H4 (cell line): ENCODE measurements around the gene LMO3. TPM values are rescaled to one million over a fixed set of nuclear protein-coding genes. Genes with fewer than 3 reads are reported as not detected.

Source experiments
- DNase-seq: peaks from one replicate; pipeline ENCODE4 v3.0.0-alpha.2; 2015; ENCODE audit warnings: low spot score
- total RNA-seq: library from RNA; depleted of rRNA; stranded (reverse); fragments of >200 nt; shearing (Covaris generic); gene quantifications from 2 replicates; pipeline ENCODE4 v1.2.3, GENCODE V29; 2014

The LMO3 gene
- total RNA-seq, 1 experiment from 2014 or later = 0.27 TPM

DNA sequence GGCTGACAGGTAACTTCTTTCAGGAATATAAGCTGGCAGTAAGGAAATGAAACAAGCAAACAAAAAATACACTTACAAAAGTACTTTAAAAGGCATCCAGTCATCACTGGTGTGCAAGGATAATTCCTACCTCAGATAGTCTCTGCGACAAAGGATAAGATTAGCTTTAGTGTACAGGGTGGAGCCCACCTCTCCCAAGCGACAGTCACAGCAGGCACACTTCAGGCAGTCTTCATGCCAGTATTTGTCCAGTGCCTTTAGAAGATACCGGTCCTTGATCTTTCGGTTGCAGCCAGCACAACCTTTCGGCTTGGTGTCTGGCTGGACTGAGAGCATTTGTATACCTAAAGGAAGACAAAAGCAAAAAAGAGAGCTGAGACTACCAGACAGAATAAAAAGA is 5.4 kb downstream of the LMO3 start:
- no peak for DNase-seq

DNA sequence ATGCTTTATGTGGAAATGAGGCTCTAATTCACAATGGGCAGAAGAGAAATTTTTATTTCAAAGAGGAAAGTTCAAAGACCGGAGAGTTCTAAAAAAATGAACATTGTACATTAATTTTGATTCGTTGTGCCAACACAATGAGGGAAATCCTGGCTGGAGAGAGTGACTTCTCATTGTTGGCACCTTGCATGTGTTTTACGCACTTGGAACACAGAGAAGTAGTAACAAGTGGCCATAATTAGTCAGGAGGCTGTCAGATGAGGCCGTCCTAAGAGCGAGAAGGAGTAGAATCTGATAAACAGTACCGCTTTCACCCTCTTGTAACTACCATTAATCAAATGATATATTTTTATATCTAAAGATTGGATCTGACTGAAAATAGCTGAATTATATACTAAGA is 6.9 kb downstream of the LMO3 start:
- no peak for DNase-seq

DNA sequence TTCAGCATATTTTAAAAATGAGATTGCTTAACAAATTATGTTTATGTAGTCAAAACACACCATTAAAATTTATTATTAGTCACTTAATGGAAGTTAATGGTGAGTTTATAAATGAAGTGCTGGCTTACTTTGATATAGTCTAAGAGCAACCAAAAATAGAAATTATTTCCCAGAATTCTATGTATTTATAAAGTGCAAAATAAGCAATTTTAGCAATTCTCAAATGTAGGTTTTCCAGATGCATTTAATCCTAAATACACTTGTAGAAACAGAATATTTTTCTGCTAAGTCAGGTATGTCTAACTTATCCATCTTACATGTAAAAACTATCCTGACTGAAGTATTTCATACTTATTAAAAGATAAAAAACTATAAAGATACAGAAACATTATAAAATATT is 11.2 kb downstream of the LMO3 start:
- no peak for DNase-seq

DNA sequence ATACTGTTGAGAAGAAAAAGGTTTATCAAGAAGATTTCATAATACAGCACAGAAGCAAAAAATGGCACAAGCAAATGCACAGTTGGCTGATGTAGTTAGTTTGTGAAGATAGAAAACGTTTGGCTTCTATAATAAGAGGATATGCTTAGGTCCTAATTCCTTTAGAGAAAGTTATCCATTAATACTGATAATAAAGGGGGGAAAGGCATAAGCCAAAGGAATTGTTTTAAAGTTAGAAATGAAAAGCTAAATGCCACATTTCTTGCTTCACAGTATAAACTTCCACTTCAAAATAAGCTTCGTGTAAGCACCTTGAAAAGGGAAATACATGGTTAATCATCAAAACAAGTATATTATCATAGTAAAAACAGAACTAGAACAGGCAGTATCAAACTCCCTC is 12.4 kb downstream of the LMO3 start:
- DNase-seq = no peak

DNA sequence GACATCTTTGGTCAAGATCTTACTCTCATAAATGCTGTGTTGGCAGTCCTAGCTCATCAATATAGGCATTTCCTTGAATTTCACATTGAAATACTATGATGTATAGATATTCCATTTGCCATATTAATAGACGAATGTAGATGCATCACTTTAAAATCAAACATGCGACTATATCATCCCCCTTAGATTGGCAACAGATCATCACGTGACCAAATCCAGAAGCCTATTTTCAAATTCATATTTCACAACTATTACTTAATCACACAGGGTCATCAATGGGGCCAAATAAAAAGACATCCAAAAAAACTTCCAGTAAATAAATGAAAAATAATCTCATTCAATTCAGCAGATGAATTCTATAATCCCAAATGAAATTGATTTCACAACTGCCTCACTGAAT is 15.3 kb downstream of the LMO3 start:
- DNase-seq = no peak

DNA sequence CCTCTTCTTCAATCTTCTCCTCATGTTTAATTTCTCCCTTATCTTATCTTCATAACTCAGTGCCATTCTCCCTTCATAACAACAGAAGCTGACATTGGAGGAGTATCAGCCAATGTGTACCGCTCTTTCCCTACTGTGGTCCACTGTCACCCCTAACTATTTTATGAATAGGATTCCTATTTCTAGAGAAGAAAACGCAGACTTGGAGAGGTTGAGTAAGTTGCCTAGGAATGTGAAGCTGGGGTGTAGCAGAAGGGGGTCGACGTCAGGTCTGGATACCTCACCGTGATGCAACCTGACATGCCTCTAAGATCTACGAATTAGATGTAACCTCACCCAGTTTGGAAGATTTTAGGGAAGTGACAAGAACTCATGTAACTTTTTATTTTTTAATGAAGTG is 17.1 kb downstream of the LMO3 start:
- DNase-seq = no peak

DNA sequence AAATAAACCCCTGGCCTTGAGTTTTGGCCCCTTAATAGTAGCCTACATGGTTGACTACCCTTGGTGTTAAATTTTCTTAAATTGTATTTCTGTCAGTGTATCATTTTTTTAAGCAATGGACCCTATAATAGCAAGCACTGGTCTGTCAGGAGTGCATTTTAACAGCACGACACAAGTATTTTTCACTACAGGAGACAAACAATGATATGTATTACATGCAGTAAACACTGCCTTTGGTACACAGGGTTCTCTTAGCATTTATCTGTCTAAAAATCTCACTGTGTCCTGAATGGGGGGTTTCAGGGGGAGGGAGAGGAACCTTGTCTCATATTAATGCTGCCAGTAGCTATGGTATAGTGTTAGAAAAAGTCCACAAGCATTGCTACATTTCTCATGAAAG is 18.4 kb downstream of the LMO3 start:
- DNase-seq = no peak

DNA sequence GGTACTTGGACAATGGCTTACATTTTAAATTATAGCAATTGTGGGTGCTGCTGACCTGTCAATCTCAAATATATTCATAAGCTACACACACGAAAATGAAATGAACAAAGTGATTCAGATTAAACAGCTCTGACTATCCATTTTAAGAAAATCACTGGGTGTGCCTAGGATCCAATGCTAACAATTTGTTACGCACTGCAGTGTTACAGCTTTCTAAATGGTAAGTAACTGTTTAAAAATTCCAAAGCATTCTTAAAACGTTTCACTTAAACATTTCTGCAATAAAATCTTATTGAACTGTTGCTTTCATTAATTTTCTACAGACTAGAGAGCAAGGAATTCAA is 18.9 kb downstream of the LMO3 start:
- DNase-seq = no peak

DNA sequence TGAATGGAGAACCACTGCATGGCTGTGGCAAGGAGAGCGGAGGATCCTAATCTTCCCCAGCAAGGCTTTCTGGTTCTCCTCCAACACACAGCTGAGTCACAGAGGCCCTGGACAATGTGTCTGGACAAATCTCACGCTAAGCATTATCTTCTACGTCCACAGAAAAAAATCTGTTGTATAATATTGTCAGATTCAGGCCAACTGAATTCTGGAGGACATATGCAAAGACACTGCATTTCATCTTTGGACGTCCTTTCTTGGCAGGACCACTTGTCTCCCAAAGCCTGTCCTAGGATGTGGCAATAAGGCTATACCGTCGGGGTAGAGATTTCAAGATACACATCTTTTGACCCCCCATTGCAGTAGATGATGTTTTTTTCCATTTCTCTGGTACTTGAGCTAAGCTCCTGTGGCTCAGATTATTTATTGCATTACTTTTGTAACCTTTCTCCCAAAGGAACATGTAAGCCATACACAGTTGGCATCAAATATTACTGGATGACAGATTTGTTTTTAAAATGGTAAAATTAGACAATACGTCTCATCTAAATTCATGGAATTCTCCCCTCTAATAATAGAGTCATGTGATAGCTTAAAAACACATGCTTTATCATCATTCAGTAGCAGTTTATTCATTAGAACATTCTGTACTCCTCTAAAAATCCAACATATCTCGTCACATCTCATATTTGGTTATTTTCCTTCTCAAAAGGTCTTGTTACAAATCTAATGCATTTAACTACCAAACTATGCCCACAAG is 19.4 kb downstream of the LMO3 start:
- no peak for DNase-seq

DNA sequence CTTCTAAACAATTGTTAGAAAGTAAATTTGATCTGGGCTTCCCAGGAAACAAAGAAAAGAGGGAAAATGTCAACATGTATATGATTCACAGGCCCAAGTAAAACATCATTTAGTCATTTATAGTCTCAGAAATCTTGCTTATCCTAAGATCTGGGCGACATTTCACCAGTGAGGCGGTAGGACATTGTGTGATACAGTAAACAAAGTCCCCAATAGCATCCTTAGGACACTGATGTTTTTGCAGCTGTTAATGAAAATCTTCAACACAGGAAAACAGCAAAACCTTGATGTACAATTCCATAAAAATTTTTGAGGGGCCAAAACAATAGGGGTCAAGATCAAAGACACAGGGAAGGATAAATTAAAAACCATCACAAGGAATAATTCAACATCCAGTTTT is 20.2 kb downstream of the LMO3 start:
- DNase-seq = no peak

DNA sequence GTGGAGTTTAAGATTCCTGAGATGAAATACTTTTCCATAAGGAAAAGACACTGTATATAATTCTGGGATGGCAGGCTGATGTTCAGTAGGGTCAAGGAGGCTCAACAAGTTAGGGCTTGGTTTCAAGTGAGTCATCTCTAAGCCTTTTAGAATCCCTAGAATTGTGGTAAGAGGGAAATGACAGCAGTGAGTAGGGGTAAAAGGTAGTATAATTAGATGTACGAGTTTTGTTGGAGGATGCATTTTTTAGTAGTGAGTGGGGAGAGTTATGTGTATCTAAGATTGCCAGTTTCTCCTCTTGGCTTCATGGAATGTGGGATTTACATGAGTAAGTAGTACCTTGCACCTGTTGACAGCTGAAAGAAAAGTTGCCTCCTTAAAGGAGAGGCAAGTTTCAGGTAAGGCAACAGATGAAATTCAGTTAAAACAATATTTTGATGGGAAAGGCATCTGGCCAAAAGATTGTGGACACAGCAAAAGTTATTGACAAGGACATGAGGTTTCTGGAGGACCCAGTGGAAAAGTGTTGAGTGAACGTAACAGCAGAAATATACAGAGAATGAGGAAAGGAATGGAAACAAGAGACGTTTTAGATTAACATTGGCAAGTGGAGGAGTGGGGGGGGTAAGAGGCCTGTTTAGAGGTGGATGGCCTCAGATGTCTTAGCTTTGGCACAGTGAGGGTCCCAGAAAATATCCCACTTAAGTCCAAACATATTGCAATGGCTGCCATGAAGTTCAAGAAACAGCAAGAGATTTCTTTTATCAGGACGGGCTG is 21.8 kb downstream of the LMO3 start:
- no peak for DNase-seq

DNA sequence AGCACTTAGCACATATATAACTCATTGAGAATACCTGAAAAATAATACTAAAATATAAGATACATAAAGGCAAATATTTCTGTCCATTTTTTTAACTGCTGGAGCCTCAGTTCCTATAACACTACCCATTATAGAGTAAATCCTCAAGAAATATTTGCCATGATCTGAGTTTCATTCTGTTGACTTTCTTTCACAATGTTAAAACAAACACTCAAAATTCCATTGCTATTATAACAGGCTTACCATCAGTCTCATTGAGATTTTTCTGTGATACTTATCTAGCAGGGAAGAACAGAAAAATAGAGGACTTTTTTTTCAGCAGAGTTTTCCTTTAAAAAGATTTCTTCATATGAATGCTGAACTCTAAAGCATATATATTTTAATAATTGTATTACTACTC is 24.5 kb downstream of the LMO3 start:
- DNase-seq = no peak

DNA sequence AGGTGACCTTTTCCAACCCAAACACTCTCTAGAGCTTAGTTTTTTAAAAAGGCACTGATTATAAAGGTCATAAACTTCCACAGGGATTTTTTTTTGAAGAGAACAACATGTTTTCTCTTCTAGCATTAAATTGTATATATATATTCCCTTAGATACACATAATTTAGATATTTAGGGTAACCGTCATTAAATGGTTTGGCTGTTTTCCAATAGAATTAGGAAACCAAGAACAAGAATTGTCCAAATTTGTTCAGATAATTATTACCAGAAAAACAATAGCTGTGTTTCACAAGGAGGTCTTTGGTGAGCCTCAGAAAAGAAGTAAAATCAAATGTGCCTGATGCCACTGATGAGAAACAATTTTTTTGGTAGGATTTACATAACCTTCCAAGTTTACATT is 26.9 kb downstream of the LMO3 start:
- DNase-seq = no peak

DNA sequence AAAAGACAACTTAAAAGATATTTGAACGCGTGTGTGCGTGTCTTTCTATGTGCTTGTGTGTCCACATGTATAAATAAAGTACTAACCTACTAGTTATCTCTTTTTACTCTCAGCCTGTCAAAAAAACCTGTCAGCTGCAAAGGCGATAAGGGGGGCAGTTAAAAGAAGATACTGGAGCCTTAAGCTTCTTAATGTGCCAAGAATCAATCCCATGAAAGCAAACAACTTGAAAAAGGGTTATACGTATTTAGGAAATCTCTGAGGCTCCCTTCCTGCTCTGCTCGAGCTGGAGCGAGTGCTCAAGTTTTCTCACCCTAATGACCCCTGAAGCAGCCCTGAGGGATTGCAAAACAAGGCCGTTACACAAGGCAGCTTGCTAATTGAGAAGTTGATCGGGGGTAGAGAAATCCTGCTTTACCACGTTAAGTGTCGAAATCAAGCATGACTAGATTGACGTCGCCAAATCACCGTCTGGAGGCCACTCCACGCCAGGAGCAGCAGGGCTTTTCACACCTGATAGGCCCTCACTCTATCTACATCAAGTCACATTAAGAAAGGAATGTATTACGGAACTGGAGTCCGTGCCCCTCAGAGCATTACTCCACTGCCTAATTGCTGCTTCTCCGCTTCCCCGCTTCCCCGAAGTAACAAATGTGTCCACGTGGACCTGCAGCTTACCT is 32.4 kb downstream of the LMO3 start:
- DNase-seq = no peak

DNA sequence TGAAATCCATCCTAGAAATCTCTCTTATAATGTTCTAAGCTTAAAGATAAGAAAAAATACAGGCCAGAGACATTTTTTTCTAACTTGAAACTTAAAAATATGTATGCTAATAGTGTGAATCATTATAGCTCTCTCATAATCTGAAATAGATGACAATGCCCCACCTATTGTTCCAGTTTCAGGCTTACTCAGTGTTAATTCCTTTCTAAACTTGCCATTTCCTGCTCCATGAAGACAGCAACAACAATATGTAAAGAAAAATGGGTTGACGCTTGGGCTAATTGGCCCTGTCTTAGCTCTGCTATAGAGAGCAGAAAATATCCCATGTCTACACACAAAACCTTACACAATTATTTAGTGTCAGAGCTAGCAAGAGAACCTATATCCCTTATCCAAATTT is 37.1 kb downstream of the LMO3 start:
- DNase-seq = no peak

DNA sequence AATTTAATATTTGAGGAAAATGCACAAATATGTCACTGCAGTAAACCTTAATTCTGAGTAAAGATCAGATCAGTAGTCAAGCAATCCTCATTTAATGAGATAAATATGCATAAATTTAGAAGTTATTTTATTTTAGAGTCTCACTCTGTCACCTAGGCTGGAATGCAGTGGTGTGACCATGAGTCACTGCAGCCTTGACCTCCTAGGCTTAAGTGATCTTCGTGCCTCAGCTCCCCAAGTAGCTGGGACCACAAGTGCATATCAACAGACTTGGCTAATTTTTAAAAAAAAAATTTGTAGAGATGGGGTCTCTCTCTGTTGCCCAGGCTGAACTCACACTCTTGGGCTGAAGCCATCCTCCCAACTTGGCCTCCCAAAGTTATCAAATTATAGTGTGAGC is 41.3 kb downstream of the LMO3 start:
- no peak for DNase-seq

DNA sequence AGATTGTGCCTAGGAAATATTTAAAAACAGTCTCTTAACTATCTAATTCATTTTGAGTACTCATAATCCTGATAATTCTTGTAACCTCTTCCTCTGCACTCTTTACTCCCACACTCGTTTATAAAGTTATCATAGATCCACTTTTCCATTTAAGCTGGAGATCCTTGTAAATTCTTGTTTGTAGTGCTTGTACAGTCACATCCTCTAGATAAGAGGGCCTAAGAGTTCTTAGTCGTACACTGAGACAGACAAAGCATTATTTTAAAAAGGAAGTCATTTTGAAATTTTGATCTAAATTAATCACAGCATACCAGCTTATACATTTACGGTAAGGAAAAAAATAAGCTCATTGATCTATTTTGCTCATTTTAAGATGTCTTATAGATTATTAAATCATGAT is 42.5 kb downstream of the LMO3 start:
- DNase-seq = no peak

DNA sequence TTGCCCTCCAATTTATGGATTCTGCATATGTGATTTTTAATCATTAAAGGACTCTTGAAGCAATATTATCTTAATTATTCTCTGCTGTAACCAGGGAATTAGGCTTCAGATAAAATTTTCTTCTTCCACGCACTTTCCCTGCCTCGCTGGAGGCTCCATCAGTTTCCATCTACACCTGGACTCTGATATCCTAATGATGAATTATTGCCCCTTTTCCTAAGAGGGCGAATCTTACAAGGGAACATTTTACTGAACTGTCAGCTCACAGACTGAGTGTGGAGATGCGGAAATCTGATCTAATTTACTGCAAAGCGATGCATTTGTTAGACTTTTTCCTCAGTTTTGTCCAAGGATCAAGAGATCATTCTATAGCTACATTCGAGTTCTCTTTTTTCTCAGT is 43.0 kb downstream of the LMO3 start:
- DNase-seq = no peak

DNA sequence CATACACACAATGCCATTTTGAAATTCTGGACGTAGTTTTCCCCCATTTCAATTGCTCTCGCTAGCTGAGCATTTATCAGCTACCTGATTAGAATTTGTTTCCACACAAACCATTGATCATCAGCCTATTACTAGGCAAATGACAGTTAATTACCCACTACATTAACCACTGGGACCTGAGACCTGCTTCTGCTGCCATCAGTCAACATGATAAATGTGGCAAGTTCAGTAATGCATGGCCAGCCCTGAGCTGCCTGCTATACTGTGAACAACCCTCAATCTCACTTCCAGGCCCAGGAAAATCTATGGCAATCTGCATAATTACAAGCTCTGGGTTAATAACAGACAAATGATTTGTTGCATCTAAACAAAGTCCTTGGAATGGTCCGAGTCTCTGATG is 43.5 kb downstream of the LMO3 start:
- DNase-seq = no peak

DNA sequence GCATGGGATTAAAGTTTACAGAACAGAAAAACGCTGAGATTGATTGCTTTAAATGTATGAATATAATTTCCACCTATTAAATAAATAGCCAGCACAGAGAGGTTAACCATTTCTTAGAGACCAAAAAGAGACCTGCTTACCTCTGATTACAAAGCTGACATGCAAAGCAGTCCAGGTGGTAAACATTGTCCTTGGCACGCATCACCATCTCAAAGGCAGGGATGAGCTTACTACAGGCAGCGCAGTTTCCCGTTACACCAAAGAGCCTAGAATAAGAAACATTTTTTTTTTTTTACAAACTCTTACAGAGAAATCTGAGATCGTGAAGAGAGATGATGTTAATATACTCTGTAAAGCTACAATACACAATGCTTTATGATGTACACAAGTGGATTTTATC is 45.7 kb downstream of the LMO3 start:
- no peak for DNase-seq

DNA sequence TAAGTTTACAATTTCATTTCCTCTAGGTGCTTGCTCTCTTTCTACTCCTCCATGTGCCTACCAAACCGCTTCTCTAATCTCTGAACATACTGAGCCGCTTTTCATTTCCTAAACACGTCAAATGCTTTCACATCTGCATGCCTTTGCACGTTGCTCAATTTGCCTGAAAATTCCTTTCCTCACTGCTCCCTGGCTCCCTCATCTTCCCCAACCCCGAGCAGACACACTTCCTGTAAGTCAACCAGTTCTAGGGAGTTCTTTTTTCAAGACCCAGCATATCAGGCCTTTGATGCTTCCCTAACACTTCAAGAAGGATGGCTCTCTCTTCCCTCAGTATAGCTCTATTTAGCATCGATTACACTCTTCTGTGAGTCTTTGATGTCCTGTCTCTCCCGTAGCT is 50.3 kb downstream of the LMO3 start:
- no peak for DNase-seq

DNA sequence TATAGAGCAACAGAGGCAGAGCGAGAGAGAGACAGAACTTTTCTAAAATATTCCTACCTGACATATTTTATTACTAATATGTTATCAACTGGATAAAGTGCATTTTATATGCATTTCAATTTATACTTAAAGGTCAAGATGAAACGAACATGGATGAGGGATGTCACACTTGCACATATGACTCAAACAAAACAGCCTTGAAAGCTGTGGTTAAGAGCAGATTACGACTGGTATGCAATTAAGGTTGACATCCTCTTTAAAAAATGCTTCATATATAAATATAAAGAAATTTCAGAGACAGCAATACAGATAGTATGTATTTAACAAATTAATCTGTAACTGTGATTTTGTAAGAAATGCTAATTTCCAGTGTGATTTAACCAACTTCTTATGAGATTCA is 52.5 kb downstream of the LMO3 start:
- DNase-seq = no peak

DNA sequence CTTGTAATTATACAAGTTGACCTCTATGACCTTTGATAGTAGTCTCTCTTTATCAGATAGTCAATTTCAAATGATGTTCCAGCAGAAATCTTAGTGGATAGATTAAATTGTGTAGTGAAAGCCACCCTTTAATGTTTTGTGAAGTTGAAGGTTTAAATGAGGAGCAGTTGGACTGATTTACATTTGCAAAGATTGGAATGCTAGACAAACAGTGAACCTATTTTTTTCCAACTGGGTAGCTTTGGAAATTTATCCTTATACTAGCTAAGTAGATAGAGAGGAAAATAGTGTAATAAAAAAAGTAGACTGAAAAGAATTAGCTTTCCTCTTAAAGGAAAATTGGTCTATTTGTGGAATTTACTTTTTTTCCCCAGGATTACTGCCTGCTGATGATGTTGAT is 53.7 kb downstream of the LMO3 start:
- DNase-seq = no peak
